ENCODE data around the gene CPNE5. TPM values are rescaled to one million over a fixed set of nuclear protein-coding genes. Genes with fewer than 3 reads are reported as not detected.

The CPNE5 gene
- total RNA-seq, 1 donor from 2014 or later: 0.24 TPM

DNA sequence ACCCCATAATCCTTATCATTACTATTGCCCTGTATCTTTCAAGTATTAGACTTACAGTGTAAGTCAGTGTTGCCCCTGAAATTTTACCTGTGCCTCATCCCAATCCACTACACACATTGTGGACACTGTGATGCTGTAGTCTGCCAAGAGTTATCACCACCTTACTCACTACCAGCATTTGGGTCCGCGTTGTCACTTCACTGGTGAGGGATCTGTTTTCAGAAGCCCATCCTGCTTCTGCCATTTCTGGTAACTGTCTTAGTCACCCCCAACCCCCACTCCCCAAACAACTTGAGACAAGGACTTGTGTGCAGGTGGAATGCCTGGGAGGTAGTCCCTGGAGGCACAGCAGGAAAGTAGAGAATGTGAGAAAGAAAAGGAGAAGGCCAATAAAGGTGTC, 147.6 kb downstream of the CPNE5 start:
- no peak overlapping the region for H3K4me3 Mint-ChIP-seq (ENCODE audit: low read depth)
- H3K4me1 Mint-ChIP-seq (ENCODE audit: low read depth): no peaks in the 10 kb centered on the region
- H3K9me3 Mint-ChIP-seq (ENCODE audit: low read depth): no peaks in the 10 kb centered on the region
- TF ChIP-seq, protein P1, sequence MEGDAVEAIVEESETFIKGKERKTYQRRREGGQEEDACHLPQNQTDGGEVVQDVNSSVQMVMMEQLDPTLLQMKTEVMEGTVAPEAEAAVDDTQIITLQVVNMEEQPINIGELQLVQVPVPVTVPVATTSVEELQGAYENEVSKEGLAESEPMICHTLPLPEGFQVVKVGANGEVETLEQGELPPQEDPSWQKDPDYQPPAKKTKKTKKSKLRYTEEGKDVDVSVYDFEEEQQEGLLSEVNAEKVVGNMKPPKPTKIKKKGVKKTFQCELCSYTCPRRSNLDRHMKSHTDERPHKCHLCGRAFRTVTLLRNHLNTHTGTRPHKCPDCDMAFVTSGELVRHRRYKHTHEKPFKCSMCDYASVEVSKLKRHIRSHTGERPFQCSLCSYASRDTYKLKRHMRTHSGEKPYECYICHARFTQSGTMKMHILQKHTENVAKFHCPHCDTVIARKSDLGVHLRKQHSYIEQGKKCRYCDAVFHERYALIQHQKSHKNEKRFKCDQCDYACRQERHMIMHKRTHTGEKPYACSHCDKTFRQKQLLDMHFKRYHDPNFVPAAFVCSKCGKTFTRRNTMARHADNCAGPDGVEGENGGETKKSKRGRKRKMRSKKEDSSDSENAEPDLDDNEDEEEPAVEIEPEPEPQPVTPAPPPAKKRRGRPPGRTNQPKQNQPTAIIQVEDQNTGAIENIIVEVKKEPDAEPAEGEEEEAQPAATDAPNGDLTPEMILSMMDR (IDR thresholded peaks at IDR 0.05; ENCODE audit: unreplicated experiment): no peak
- peaks cover 33% of the 10 kb centered on the region for H3K27me3 Mint-ChIP-seq
- no peaks in the 10 kb centered on the region for H3K36me3 Mint-ChIP-seq (ENCODE audit: insufficient read depth)
- no peak for DNase-seq (ENCODE audit: low spot score, unreplicated experiment)
- no peak overlapping the region for H3K27ac Mint-ChIP-seq

DNA sequence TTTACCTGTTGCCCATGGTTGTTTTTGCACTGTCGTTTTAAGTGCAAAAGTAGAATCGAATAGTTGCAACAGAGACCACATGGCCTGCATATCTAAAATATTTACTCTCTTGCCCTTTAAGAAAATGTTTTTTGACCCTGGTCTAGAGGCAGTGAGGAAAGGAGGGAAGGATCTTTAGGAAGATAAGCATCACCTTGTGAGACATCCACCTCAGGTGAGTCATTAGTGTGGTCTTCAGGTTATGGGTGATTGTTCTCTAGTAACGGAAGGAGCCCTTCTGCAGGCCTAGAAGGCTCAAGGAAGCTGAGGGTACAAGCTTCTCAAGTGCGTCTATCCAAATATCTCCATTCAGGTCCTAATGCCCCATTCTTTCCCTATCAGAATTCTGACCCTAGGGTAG, 148.2 kb downstream of the CPNE5 start:
- no peak for DNase-seq (ENCODE audit: low spot score, unreplicated experiment)
- Mint-ChIP-seq H3K9me3 (ENCODE audit: low read depth) (no peaks in the 10 kb centered on the region), H3K27ac (no peak overlapping the region), H3K4me3 (ENCODE audit: low read depth) (no peak overlapping the region), H3K27me3 (peaks cover 33% of the 10 kb centered on the region), H3K4me1 (ENCODE audit: low read depth) (no peaks in the 10 kb centered on the region), H3K36me3 (ENCODE audit: insufficient read depth) (no peaks in the 10 kb centered on the region)
- TF ChIP-seq, protein P1 (IDR thresholded peaks at IDR 0.05; ENCODE audit: unreplicated experiment): no peak

Other genes with a start within 250 kb of the CPNE5 start
- gene SRSF3, start 245.1 kb downstream of the CPNE5 start, total RNA-seq: 427 and 442 TPM in 2 replicates
- gene CDKN1A, start 160.7 kb downstream of the CPNE5 start, total RNA-seq: 12.4 and 24.5 TPM in 2 replicates
- not detected in 2 replicates for gene RAB44, start 141.6 kb downstream of the CPNE5 start, total RNA-seq
- gene PPIL1, start 35.4 kb upstream of the CPNE5 start, total RNA-seq: 53.1 and 53.2 TPM in 2 replicates
- gene C6orf89, start 46.5 kb upstream of the CPNE5 start, total RNA-seq: 29.9 and 31.7 TPM in 2 replicates
- not detected in 2 replicates for gene PI16, start 115.3 kb upstream of the CPNE5 start, total RNA-seq
- 145 and 146 TPM in 2 replicates for gene MTCH1, start 146.8 kb upstream of the CPNE5 start, total RNA-seq
- not detected in 2 replicates for gene FGD2, start 166.2 kb upstream of the CPNE5 start, total RNA-seq